ENCODE measurements around the gene RGPD4. TPM values are rescaled to one million over a fixed set of nuclear protein-coding genes. Genes with fewer than 3 reads are reported as not detected.

Gene RGPD4
- total RNA-seq (2022; extraction: Qiagen RNA extraction) = 0.03 to 0.07 TPM (median 0.05 TPM) in 4 of 5 replicates, not detected in the other

GRCh38 chr2:107826749-107827148, at the start of gene RGPD4:
Gene RGPD4, plus strand, starts transcription at chr2:107826892. Its CDS starts 122 bp downstream, at chr2:107827014.

Other genes with a start within 250 kb of the RGPD4 start
- not detected in 5 replicates for gene SLC5A7, start 159.6 kb downstream of the RGPD4 start, total RNA-seq (2022; extraction: Qiagen RNA extraction)

All from A549 treated with Hydrocortisone at 1 μM for 4 hours (cell line).